ENCODE results near the gene LRRC3C. TPM values are rescaled to one million over a fixed set of nuclear protein-coding genes. Genes with fewer than 3 reads are reported as not detected.

LRRC3C gene
- total RNA-seq, 1 donor from 2014 or later, result not detected

- peak overlapping the region; percentile 55 for H3K27ac ChIP-seq
- peak in 1 of 2 donors; percentile 27 for TF ChIP-seq POLR2AphosphoS5 (IDR thresholded peaks at IDR 0.05; ENCODE audit: insufficient read depth in 1 of 2, low read depth in 1 of 2)
- TF ChIP-seq POLR2A (IDR thresholded peaks at IDR 0.05), result no peak
- TF ChIP-seq, protein P1, sequence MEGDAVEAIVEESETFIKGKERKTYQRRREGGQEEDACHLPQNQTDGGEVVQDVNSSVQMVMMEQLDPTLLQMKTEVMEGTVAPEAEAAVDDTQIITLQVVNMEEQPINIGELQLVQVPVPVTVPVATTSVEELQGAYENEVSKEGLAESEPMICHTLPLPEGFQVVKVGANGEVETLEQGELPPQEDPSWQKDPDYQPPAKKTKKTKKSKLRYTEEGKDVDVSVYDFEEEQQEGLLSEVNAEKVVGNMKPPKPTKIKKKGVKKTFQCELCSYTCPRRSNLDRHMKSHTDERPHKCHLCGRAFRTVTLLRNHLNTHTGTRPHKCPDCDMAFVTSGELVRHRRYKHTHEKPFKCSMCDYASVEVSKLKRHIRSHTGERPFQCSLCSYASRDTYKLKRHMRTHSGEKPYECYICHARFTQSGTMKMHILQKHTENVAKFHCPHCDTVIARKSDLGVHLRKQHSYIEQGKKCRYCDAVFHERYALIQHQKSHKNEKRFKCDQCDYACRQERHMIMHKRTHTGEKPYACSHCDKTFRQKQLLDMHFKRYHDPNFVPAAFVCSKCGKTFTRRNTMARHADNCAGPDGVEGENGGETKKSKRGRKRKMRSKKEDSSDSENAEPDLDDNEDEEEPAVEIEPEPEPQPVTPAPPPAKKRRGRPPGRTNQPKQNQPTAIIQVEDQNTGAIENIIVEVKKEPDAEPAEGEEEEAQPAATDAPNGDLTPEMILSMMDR (IDR thresholded peaks at IDR 0.05), result no peak
- DNase-seq (ENCODE audit: extremely low spot score in 2 of 2), result peak in 1 of 2 donors; percentile 90
- no peaks in the 10 kb centered on the region for H3K27me3 ChIP-seq
- H3K4me3 ChIP-seq, result peak overlapping the region; percentile 40
- intact Hi-C loops (cut with DNase I), result no loop called here
- H3K9me3 ChIP-seq, result no peaks in the 10 kb centered on the region
- peaks cover 8% of the 10 kb centered on the region for H3K4me1 ChIP-seq
- H3K36me3 ChIP-seq, result no peaks in the 10 kb centered on the region
Observed at GRCh38 chr17:39951924-39952679, 24.6 kb downstream of the LRRC3C start.

DNA sequence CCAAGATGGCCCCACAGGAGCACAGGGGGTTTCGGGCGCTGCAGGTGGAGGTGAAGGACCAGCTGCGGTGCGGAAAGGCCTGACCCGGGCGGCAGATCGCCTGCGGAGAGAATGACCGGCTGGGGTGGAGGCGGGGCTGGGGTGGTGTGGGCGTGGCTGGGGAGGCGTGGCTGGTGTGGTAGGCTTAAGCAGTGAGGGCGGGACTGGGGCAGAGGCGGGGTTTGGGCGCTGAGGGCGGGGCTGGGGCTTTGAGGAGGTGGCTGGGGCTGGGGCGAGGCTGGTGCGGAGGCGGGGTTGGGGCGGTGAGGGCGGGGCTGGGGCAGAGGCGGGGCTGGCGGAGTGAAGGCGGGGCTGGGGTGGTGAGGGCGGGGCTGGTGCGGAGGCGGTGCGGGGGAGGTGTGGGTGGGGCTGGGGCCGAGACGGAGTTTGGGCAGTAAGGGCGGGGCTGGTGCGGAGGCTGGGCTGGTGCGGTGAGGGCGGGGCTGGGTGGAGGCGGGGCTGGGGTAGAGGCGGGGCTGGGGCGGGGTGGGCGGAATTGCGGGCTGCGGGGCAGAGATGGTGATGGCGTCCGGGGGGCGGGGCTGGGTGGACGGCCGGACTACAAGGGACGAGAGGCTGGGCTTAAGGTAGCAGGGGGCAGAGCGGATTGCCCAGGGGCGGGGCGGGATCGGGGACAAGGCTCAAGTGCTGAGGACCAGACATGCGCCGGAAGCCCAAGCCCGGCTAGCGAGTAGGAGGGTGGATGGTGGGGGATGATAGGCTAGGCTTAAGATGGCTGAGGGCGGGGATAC is 25.3 kb downstream of the LRRC3C start:
- TF ChIP-seq POLR2AphosphoS5 (IDR thresholded peaks at IDR 0.05; ENCODE audit: insufficient read depth in 1 of 2, low read depth in 1 of 2), result peak in 1 of 2 donors; percentile 60
- TF ChIP-seq, protein P1 (IDR thresholded peaks at IDR 0.05), result no peak
- peak in 1 of 2 donors; percentile 37 for TF ChIP-seq POLR2A (IDR thresholded peaks at IDR 0.05)
- Histone ChIP-seq H3K4me1 (peaks cover 8% of the 10 kb centered on the region), H3K9me3 (no peaks in the 10 kb centered on the region), H3K36me3 (no peaks in the 10 kb centered on the region), H3K27ac (peak overlapping the region; percentile 81), H3K27me3 (no peaks in the 10 kb centered on the region), H3K4me3 (peak overlapping the region; percentile 40)
- DNase-seq (ENCODE audit: extremely low spot score in 2 of 2), result peak; percentile 98 to 99
- intact Hi-C loops (cut with DNase I), result no loop called here

DNA sequence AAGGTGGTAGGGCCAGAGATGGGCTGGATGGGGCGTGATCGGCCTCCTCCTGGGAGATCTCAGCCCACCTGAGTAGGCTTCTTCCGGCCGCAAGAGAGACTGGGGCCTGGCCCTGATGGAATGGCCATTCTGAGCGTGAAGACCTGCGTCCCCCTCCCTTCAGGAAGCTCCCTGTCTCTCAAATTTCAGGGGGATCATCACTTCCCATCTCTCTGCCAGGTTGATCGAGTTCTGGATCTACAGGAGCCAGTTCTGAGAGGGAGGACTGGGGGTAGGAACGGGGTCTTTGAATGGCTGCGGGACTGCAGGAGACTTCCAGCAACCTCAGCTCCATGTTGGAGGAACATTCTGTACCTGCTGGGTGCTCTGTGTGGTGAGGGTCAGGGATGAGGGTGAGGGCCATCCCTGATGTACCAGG is 25.9 kb downstream of the LRRC3C start:
- Histone ChIP-seq H3K27me3 (no peaks in the 10 kb centered on the region), H3K9me3 (no peaks in the 10 kb centered on the region), H3K4me1 (peaks cover 8% of the 10 kb centered on the region), H3K27ac (peak overlapping the region; percentile 81), H3K4me3 (peak overlapping the region; percentile 35 to 40), H3K36me3 (no peaks in the 10 kb centered on the region)
- intact Hi-C loops (cut with DNase I), result no loop called here
- DNase-seq (ENCODE audit: extremely low spot score in 2 of 2), result no peak
- TF ChIP-seq POLR2AphosphoS5 (IDR thresholded peaks at IDR 0.05; ENCODE audit: insufficient read depth in 1 of 2, low read depth in 1 of 2), result no peak
- TF ChIP-seq, protein P1 (IDR thresholded peaks at IDR 0.05), result no peak
- no peak for TF ChIP-seq POLR2A (IDR thresholded peaks at IDR 0.05)

DNA sequence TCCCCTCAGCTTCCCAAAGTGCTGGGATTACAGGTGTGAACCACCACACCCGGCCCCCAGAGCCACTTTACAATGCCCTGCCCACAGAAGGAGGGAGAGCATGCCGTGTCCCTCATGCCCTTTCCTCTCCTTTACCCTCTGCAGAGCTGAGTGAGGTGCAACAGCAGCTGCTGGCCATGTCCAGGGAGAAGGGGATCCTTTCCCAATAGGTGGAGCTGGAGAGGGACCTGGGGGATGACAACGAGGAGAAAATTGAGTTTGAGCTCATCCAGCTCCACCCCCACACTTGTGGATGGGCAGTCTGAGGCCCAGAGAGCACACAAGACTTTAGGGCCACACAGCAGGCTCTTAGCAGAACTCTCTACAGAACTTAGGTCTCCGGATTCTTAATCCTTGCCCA is 27.3 kb downstream of the LRRC3C start:
- Histone ChIP-seq H3K9me3 (no peaks in the 10 kb centered on the region), H3K4me3 (no peak overlapping the region), H3K27me3 (no peaks in the 10 kb centered on the region), H3K36me3 (no peaks in the 10 kb centered on the region), H3K4me1 (peaks cover 12% of the 10 kb centered on the region), H3K27ac (no peak overlapping the region)
- TF ChIP-seq, protein P1 (IDR thresholded peaks at IDR 0.05), result no peak
- intact Hi-C loops (cut with DNase I), result no loop called here
- no peak for DNase-seq (ENCODE audit: extremely low spot score in 2 of 2)

Measured in vagina (tissue), 2 donors.